OCI-LY7 (cell line): ENCODE measurements around the gene RBM48. TPM values are rescaled to one million over a fixed set of nuclear protein-coding genes. Genes with fewer than 3 reads are reported as not detected.

ENCODE experiments used
- BruUV-seq: library from RNA; stranded (reverse); fragments of 400-500 nt; replicated peaks from 2 replicates; lab custom pipeline; 2021; lab: Mats Ljungman, UMichigan
- CTCF ChIA-PET: fragments of 300-600 bp; sonication (Branson Sonifier 250); formaldehyde crosslinking; loops from one replicate; lab custom pipeline; 2022; ENCODE audit warnings: antibody characterized with exemption; ENCODE audit not compliant: unreplicated experiment; lab: Charles Lee
- POLR2A ChIA-PET: fragments of 300-600 bp; sonication (Branson Sonifier 250); formaldehyde crosslinking; loops from one replicate; lab custom pipeline; 2022; ENCODE audit warnings: antibody characterized with exemption; lab: Charles Lee
- DNase-seq: peaks from one replicate; pipeline ENCODE4 v3.0.0-alpha.2; 2015; ENCODE audit warnings: low spot score
- H2AFZ ChIP-seq: fragments of 200-600 bp; sonication (generic), shearing (Covaris generic); 2 replicates; pipeline ENCODE4 v1.6.1; 2014; ENCODE audit warnings: mild to moderate bottlenecking, antibody characterized with exemption, low read length, moderate library complexity
- H3K27ac ChIP-seq: fragments of 200-600 bp; sonication (generic); 2 replicates; pipeline ENCODE4 v1.5.1; 2014; ENCODE audit warnings: mixed run types, low read depth, mild to moderate bottlenecking, moderate library complexity, low read length, inconsistent platforms; ENCODE audit not compliant: poor library complexity, severe bottlenecking
- H3K36me3 ChIP-seq: fragments of 200-600 bp; sonication (generic); 2 replicates; pipeline ENCODE4 v1.6.1; 2014; ENCODE audit warnings: mild to moderate bottlenecking, antibody characterized with exemption, low read length, moderate library complexity, mixed read lengths; ENCODE audit not compliant: insufficient read depth
- H3K4me1 ChIP-seq: fragments of 200-600 bp; sonication (generic); 2 replicates; pipeline ENCODE4 v1.5.1; 2014; ENCODE audit warnings: mild to moderate bottlenecking, low read length; ENCODE audit not compliant: insufficient read depth, poor library complexity, severe bottlenecking
- H3K4me2 ChIP-seq: fragments of 200-600 bp; sonication (generic); 2 replicates; pipeline ENCODE4 v1.6.1; 2014; ENCODE audit warnings: mild to moderate bottlenecking, low read length
- H3K4me3 ChIP-seq: fragments of 200-600 bp; sonication (generic); 2 replicates; pipeline ENCODE4 v1.5.1; 2014; ENCODE audit warnings: mild to moderate bottlenecking, low read depth, low read length; ENCODE audit not compliant: poor library complexity, severe bottlenecking
- H3K79me2 ChIP-seq: fragments of 200-600 bp; sonication (generic); 2 replicates; pipeline ENCODE4 v1.6.1; 2016; ENCODE audit warnings: low read depth, mild to moderate bottlenecking, low read length, moderate library complexity, mixed read lengths; ENCODE audit not compliant: insufficient read depth
- H3K9me2 ChIP-seq: fragments of 200-600 bp; sonication (generic); 2 replicates; pipeline ENCODE4 v1.6.1; 2016; ENCODE audit warnings: mild to moderate bottlenecking, low read length, mixed read lengths; ENCODE audit not compliant: insufficient read depth
- H3K9me3 ChIP-seq: fragments of 200-600 bp; sonication (generic); 2 replicates; pipeline ENCODE4 v1.6.1; 2014; ENCODE audit warnings: mild to moderate bottlenecking, mixed run types, low read length, mixed read lengths
- H4K20me1 ChIP-seq: fragments of 200-600 bp; sonication (generic); 2 replicates; pipeline ENCODE4 v1.6.1; 2014; ENCODE audit warnings: mild to moderate bottlenecking, antibody characterized with exemption, low read length, moderate library complexity, mixed read lengths; ENCODE audit not compliant: insufficient read depth
- CTCF ChIP-seq: fragments of 200-600 bp; sonication (generic); conservative IDR thresholded peaks from 2 replicates; pipeline ENCODE4 v1.5.1; 2014; ENCODE audit warnings: mild to moderate bottlenecking, antibody characterized with exemption, low read length, moderate library complexity, mixed read lengths
- EZH2phosphoT487 ChIP-seq: fragments of 200-600 bp; sonication (generic); IDR thresholded peaks from 2 replicates; pipeline ENCODE4 v1.6.1; 2018; ENCODE audit warnings: low read depth, borderline replicate concordance, mild to moderate bottlenecking, mixed run types, antibody characterized with exemption, low read length, moderate library complexity, mixed read lengths
- intact Hi-C: fragments of 100-400 bp; cut with micrococcal nuclease; formaldehyde crosslinking; loops from one replicate; pipeline ENCODE4 v1.10.0; 2022; ENCODE audit not compliant: unreplicated experiment
- total RNA-seq, 2 experiments: library from RNA; depleted of rRNA in 1 of 2; stranded (reverse); fragments of >200 nt in 1 of 2; shearing (Covaris generic) in 1 of 2; gene quantifications; 2 replicates each; pipeline ENCODE4 v1.2.3, GENCODE V29; 2014 to 2022

The RBM48 gene
- total RNA-seq, 2 experiments from 2014 or later, result 10.7 to 15.1 TPM

- CTCF ChIA-PET, result no interaction called here
- intact Hi-C loops, result loop anchor here (10.0 kb wide), 1 partner anchor 59 kb away; no protein-coding TSS in a partner anchor
- no TSS peak for BruUV-seq
These were observed 34.8 kb downstream of the RBM48 start for GRCh38 chr7:92563345-92563744.

GRCh38 chr7:92567460-92567859 is 38.9 kb downstream of the RBM48 start:
- CTCF ChIA-PET, result no interaction called here
- no peak for DNase-seq
- POLR2A ChIA-PET, result interaction anchor here (1.0 to 2.0 kb wide), 2 partner anchors 11 to 13 kb away, joined by 3 to 8 read pairs; no protein-coding TSS in a partner anchor
- BruUV-seq, result no TSS peak
- no peaks in the 10 kb centered on the region for H3K79me2 ChIP-seq
- H3K9me2 ChIP-seq, result no peaks in the 10 kb centered on the region
- intact Hi-C loops, result loop anchor here (10.0 kb wide), 1 partner anchor 63 kb away; no protein-coding TSS in a partner anchor
- peaks cover 5% of the 10 kb centered on the region; the same call in 1 of the 2 replicates for H4K20me1 ChIP-seq
- H3K36me3 ChIP-seq, result peaks cover 87% of the 10 kb centered on the region
- H3K4me2 ChIP-seq, result no peak overlapping the region
- TF ChIP-seq EZH2phosphoT487 (no peak), CTCF (no peak)
- no peaks in the 10 kb centered on the region for H3K9me3 ChIP-seq
- no peaks in the 10 kb centered on the region for H3K4me1 ChIP-seq
- H3K27ac ChIP-seq, result no peak overlapping the region
- H2AFZ ChIP-seq, result no peak overlapping the region
- no peak overlapping the region for H3K4me3 ChIP-seq

More at GRCh38 chr7:92563345-92563744, 34.8 kb downstream of the RBM48 start:
- no peaks in the 10 kb centered on the region for H3K9me3 ChIP-seq
- no peak overlapping the region for H3K4me2 ChIP-seq
- H3K36me3 ChIP-seq, result peaks cover 77% of the 10 kb centered on the region
- H3K4me3 ChIP-seq, result no peak overlapping the region
- POLR2A ChIA-PET, result interaction anchor here (0.5 to 3.1 kb wide), 5 partner anchors 11 to 260 kb away, joined by 3 to 11 read pairs (median 6); no protein-coding TSS in a partner anchor
- TF ChIP-seq EZH2phosphoT487 (no peak), CTCF (no peak)
- H3K27ac ChIP-seq, result no peak overlapping the region
- H3K4me1 ChIP-seq, result no peaks in the 10 kb centered on the region
- H3K79me2 ChIP-seq, result no peaks in the 10 kb centered on the region
- no peak for DNase-seq
- H2AFZ ChIP-seq, result no peak overlapping the region
- peaks cover 5% of the 10 kb centered on the region; the same call in 1 of the 2 replicates for H4K20me1 ChIP-seq
- H3K9me2 ChIP-seq, result no peaks in the 10 kb centered on the region

GRCh38 chr7:92569137-92569536 is 40.5 kb downstream of the RBM48 start:
- H3K4me3 ChIP-seq, result no peak overlapping the region
- H3K79me2 ChIP-seq, result no peaks in the 10 kb centered on the region
- H3K9me2 ChIP-seq, result no peaks in the 10 kb centered on the region
- no TSS peak for BruUV-seq
- CTCF ChIA-PET, result no interaction called here
- no peaks in the 10 kb centered on the region for H3K9me3 ChIP-seq
- no peak overlapping the region for H2AFZ ChIP-seq
- no peak for DNase-seq
- peaks cover 84% of the 10 kb centered on the region for H3K36me3 ChIP-seq
- POLR2A ChIA-PET, result interaction anchor here (1.1 kb wide), 1 partner anchor 9 kb away, joined by 3 read pairs; no protein-coding TSS in a partner anchor
- H3K4me2 ChIP-seq, result no peak overlapping the region
- TF ChIP-seq EZH2phosphoT487, result no peak
- no peak for TF ChIP-seq CTCF
- intact Hi-C loops, result loop anchor here (10.0 kb wide), 1 partner anchor 64 kb away; no protein-coding TSS in a partner anchor
- H3K27ac ChIP-seq, result no peak overlapping the region
- no peaks in the 10 kb centered on the region for H3K4me1 ChIP-seq
- H4K20me1 ChIP-seq, result peaks cover 2% of the 10 kb centered on the region; the same call in 1 of the 2 replicates
